ELR (cell line): ENCODE measurements around the gene BIRC7.

ENCODE experiments used
- DNase-seq: peaks from one replicate; pipeline ENCODE4 v3.0.0-alpha.2; 2015; ENCODE audit warnings: low read depth

The BIRC7 gene

GRCh38 chr20:63281742-63282665 is 46.3 kb downstream of the BIRC7 start:
- DNase-seq, result no peak

- no peak for DNase-seq
These were observed 47.2 kb downstream of the BIRC7 start for GRCh38 chr20:63282946-63283345.

- DNase-seq, result no peak
These were observed 47.8 kb downstream of the BIRC7 start for GRCh38 chr20:63283397-63284082.

GRCh38 chr20:63284083-63284440 is 48.4 kb downstream of the BIRC7 start:
- DNase-seq, result no peak

GRCh38 chr20:63284544-63284949 is 48.8 kb downstream of the BIRC7 start:
- no peak for DNase-seq

- DNase-seq, result no peak
These were observed 49.3 kb downstream of the BIRC7 start for GRCh38 chr20:63284981-63285524.

GRCh38 chr20:63285636-63286615 is 50.2 kb downstream of the BIRC7 start:
- DNase-seq, result no peak

GRCh38 chr20:63286781-63287696 is 51.3 kb downstream of the BIRC7 start:
- DNase-seq, result no peak

GRCh38 chr20:63287697-63288580 is 52.2 kb downstream of the BIRC7 start:
- DNase-seq, result no peak

- no peak for DNase-seq
These were observed 53.0 kb downstream of the BIRC7 start for GRCh38 chr20:63288581-63289251.

- DNase-seq, result no peak
These were observed 53.8 kb downstream of the BIRC7 start for GRCh38 chr20:63289311-63290135.
